PFSK-1 (cell line): ENCODE data around the gene ZNF804B.

Experiments
- FOXP2 ChIP-seq: optimal IDR thresholded peaks from 2 replicates; pipeline ENCODE3; 2011; ENCODE audit warnings: borderline replicate concordance, control low read depth, inconsistent platforms; ENCODE audit not compliant: insufficient read depth; ENCODE audit errors: extremely low read length, extremely low read depth
- POLR2AphosphoS5 ChIP-seq: IDR thresholded peaks from 2 replicates; pipeline ENCODE4 v1.6.1; 2012; ENCODE audit warnings: low read depth, mild to moderate bottlenecking, control low read depth, low read length, moderate library complexity
- SIN3A ChIP-seq: IDR thresholded peaks from 2 replicates; pipeline ENCODE4 v1.6.1; 2012; ENCODE audit warnings: mild to moderate bottlenecking, low read length, moderate library complexity, borderline replicate concordance; ENCODE audit not compliant: insufficient read depth
- TAF1 ChIP-seq: IDR thresholded peaks from 2 replicates; pipeline ENCODE4 v1.6.1; 2012; ENCODE audit warnings: low read length, control low read depth, borderline replicate concordance; ENCODE audit not compliant: insufficient read depth
- TF ChIP-seq, protein P1 (sequence below), 2 experiments: IDR thresholded peaks; 2 replicates each; pipeline versions ENCODE4 v1.6.1 to v1.8.0; 2011 to 2012; ENCODE audit warnings: low read depth in 2 of 2, low read length in 2 of 2, control low read depth in 1 of 2, inconsistent platforms in 1 of 2, mild to moderate bottlenecking in 1 of 2, moderate library complexity in 1 of 2; ENCODE audit not compliant: insufficient read depth in 1 of 2

Gene ZNF804B

DNA sequence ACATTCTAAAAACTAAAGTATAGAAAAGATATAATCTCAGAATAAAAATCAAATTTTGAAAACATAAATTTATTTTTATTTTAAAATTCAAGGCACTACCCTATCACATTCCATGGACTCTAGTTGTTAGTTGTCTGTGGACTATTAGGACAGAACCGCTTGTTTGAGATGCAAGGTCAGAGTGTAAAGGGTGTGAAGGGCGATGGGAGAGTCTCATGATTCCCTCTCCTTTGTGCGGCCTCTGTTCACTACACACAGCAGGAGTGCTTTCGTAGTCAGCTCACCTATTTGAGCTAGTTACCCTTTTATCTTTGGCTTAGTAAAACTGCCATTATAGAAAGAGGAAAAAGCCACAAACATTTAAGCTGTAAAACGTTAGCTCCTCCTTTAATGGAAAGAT lies 225.8 kb downstream of the ZNF804B start:
- TF ChIP-seq, protein P1, sequence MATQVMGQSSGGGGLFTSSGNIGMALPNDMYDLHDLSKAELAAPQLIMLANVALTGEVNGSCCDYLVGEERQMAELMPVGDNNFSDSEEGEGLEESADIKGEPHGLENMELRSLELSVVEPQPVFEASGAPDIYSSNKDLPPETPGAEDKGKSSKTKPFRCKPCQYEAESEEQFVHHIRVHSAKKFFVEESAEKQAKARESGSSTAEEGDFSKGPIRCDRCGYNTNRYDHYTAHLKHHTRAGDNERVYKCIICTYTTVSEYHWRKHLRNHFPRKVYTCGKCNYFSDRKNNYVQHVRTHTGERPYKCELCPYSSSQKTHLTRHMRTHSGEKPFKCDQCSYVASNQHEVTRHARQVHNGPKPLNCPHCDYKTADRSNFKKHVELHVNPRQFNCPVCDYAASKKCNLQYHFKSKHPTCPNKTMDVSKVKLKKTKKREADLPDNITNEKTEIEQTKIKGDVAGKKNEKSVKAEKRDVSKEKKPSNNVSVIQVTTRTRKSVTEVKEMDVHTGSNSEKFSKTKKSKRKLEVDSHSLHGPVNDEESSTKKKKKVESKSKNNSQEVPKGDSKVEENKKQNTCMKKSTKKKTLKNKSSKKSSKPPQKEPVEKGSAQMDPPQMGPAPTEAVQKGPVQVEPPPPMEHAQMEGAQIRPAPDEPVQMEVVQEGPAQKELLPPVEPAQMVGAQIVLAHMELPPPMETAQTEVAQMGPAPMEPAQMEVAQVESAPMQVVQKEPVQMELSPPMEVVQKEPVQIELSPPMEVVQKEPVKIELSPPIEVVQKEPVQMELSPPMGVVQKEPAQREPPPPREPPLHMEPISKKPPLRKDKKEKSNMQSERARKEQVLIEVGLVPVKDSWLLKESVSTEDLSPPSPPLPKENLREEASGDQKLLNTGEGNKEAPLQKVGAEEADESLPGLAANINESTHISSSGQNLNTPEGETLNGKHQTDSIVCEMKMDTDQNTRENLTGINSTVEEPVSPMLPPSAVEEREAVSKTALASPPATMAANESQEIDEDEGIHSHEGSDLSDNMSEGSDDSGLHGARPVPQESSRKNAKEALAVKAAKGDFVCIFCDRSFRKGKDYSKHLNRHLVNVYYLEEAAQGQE (IDR thresholded peaks at IDR 0.05; ENCODE audit: insufficient read depth in 1 of 2, low read depth in 2 of 2, low read length in 2 of 2): no peak
- TF ChIP-seq SIN3A: no peak
- no peak for TF ChIP-seq FOXP2
- TF ChIP-seq TAF1: no peak
- TF ChIP-seq POLR2AphosphoS5: no peak

GRCh38 chr7:89001306-89001705 lies 241.8 kb downstream of the ZNF804B start:
- TF ChIP-seq TAF1 (no peak), FOXP2 (no peak), POLR2AphosphoS5 (no peak), SIN3A (no peak)
- TF ChIP-seq, protein P1 (IDR thresholded peaks at IDR 0.05; ENCODE audit: insufficient read depth in 1 of 2, low read depth in 2 of 2, low read length in 2 of 2): no peak

DNA sequence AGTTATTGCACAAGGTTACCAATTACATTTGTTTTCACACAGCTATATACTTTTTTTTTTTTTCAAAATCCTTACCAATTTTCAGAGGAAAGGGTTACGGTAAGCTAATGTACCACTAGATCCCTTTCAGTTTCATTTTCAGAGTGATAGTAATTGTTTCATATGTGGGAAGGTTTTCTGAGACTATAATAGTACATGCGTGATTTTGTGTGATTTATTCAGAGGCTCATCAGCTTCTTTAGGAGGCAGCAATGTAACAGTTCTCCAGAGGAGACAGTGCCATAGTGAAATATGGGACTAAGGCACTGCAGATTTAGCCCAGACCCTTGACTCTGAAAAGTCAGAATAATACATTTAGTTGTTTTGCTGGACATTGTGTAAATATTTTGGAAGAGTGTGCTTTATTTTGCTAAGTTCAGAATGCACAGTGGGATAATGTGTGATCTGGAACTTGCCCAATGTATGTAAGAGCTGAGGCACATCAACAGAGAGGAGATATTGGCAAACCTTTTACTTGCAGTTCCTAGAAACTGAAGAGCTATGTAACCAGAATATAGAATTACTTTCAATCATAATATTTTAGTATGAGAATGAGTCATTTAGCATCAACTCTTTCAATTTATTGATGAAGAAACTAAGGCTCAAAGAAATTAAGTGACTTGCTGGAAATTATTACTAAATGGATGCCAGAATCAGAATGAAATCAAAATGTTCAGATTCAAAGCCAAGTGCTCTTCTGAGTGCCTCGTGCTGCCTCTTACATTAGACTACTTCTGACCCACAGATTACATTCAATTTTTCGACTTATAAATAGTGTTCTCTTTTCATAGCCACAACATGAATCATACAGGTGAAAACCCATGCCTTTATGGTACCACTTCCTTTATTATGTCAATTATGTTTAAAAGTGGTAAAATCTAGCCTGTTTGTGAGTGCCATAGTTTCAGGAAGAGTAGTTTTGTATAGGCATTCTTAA lies 243.8 kb downstream of the ZNF804B start:
- TF ChIP-seq TAF1 (no peak), POLR2AphosphoS5 (no peak), SIN3A (no peak), FOXP2 (no peak)
- TF ChIP-seq, protein P1 (IDR thresholded peaks at IDR 0.05; ENCODE audit: insufficient read depth in 1 of 2, low read depth in 2 of 2, low read length in 2 of 2): no peak

DNA sequence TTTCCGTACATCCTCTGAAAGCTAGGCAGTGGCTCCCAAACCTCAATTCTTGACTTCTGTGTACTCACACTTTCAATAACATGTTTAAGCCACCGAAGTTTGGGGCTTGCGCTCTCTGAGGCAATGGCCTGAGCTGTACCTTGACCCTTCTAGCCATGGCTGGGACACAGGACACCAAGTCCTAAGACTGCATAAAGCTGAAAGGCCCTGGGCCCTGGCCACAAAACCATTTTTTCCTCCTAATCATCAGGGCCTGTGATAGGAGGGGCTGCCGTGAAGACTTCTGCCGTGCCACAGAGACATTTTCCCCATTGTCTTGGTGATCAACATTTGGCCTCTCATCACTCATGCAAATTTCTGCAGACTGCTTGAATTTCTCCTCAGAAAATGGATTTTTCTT lies 252.5 kb downstream of the ZNF804B start:
- no peak for TF ChIP-seq POLR2AphosphoS5
- no peak for TF ChIP-seq FOXP2
- TF ChIP-seq SIN3A: no peak
- TF ChIP-seq, protein P1 (IDR thresholded peaks at IDR 0.05; ENCODE audit: insufficient read depth in 1 of 2, low read depth in 2 of 2, low read length in 2 of 2): no peak
- TF ChIP-seq TAF1: no peak
